CD14-positive monocyte (primary cell): ENCODE measurements around the gene OR9Q1. TPM values are rescaled to one million over a fixed set of nuclear protein-coding genes. Genes with fewer than 3 reads are reported as not detected.
"Not testable (repeated sequence)": the region's sequence is repeated elsewhere in the genome, so short reads cannot be mapped to it uniquely, and the experiment has no call there.

Experiments
- DNase-seq, 3 donors: peaks; one replicate each; pipeline ENCODE4 v3.0.0-alpha.2; 2011 to 2022
- H2AFZ ChIP-seq: 2 replicates; pipeline ENCODE4 v1.6.0; 2012; ENCODE audit warnings: mild to moderate bottlenecking, low read depth, low read length, inconsistent platforms; ENCODE audit not compliant: insufficient read depth, poor library complexity, severe bottlenecking
- H3K27ac ChIP-seq, 2 donors: 1 replicate in 1 of 2; 2 replicates in 1 of 2; pipeline ENCODE4 v1.5.1; 2012 to 2013; ENCODE audit warnings: low read length in 2 of 2, control low read depth in 1 of 2, inconsistent platforms in 1 of 2, low read depth in 1 of 2, mild to moderate bottlenecking in 1 of 2
- H3K27me3 ChIP-seq, 2 donors: one replicate each; pipeline versions ENCODE4 v1.6.0 to v1.6.1; 2011 to 2013; ENCODE audit warnings: low read length in 2 of 2; ENCODE audit not compliant: control insufficient read depth in 2 of 2, insufficient read depth in 2 of 2
- H3K36me3 ChIP-seq, 2 donors: replicated peaks in 1 of 2; 1 replicate in 1 of 2; 2 replicates in 1 of 2; pipeline versions ENCODE4 v1.5.1 to v1.6.1; 2012 to 2013; ENCODE audit warnings: low read length in 2 of 2, control low read depth in 1 of 2, inconsistent platforms in 1 of 2, mild to moderate bottlenecking in 1 of 2; ENCODE audit not compliant: insufficient read depth in 2 of 2, control insufficient read depth in 1 of 2
- H3K4me1 ChIP-seq, 2 donors: 1 replicate in 1 of 2; 2 replicates in 1 of 2; pipeline versions ENCODE4 v1.5.1 to v1.6.1; 2012 to 2013; ENCODE audit warnings: low read length in 2 of 2, control low read depth in 1 of 2, inconsistent platforms in 1 of 2, mild to moderate bottlenecking in 1 of 2, moderate library complexity in 1 of 2; ENCODE audit not compliant: insufficient read depth in 2 of 2, control insufficient read depth in 1 of 2
- H3K4me2 ChIP-seq: replicated peaks from 2 replicates; pipeline ENCODE3; 2012; ENCODE audit warnings: low read length, moderate library complexity, mild to moderate bottlenecking; ENCODE audit not compliant: poor library complexity, severe bottlenecking; ENCODE audit errors: extremely low read depth
- H3K4me3 ChIP-seq, 3 experiments: fragments of 200-600 bp in 1 of 3; sonication (generic) in 1 of 3; replicated peaks in 1 of 3; 1 replicate in 2 of 3; 2 replicates in 1 of 3; pipeline ENCODE4 v1.5.1; 2011 to 2013; ENCODE audit warnings: low read length in 3 of 3, mild to moderate bottlenecking in 3 of 3, control low read depth in 2 of 3, low read depth in 2 of 3, inconsistent platforms in 1 of 3, moderate library complexity in 1 of 3
- H3K79me2 ChIP-seq: 2 replicates; pipeline ENCODE4 v1.6.0; 2012; ENCODE audit warnings: mild to moderate bottlenecking, control low read depth, inconsistent platforms, low read length, moderate library complexity; ENCODE audit not compliant: insufficient read depth
- H3K9ac ChIP-seq: 2 replicates; pipeline ENCODE4 v1.6.0; 2017; ENCODE audit warnings: low read length, mild to moderate bottlenecking; ENCODE audit not compliant: insufficient read depth, poor library complexity, severe bottlenecking
- H3K9me3 ChIP-seq, 2 donors: replicated peaks in 1 of 2; 1 replicate in 1 of 2; 2 replicates in 1 of 2; pipeline versions ENCODE4 v1.5.1 to v1.6.1; 2012 to 2013; ENCODE audit warnings: low read length in 2 of 2, control low read depth in 1 of 2; ENCODE audit not compliant: control insufficient read depth in 1 of 2, insufficient read depth in 1 of 2
- H4K20me1 ChIP-seq: 2 replicates; pipeline ENCODE4 v1.6.0; 2012; ENCODE audit warnings: mild to moderate bottlenecking, low read length, control low read depth, moderate library complexity; ENCODE audit not compliant: insufficient read depth
- H3K27ac Mint-ChIP-seq, 7 donors: one replicate each; pipeline ENCODE4 v1.8.0; 2020; ENCODE audit warnings: mild to moderate bottlenecking in 7 of 7, mixed read lengths in 7 of 7, moderate library complexity in 6 of 7, inconsistent platforms in 2 of 7
- H3K27me3 Mint-ChIP-seq, 3 donors: one replicate each; pipeline ENCODE4 v1.8.0; 2021 to 2022; ENCODE audit warnings: low read depth in 3 of 3, mild to moderate bottlenecking in 3 of 3, mixed read lengths in 3 of 3, moderate library complexity in 3 of 3, inconsistent platforms in 1 of 3
- H3K36me3 Mint-ChIP-seq, 2 donors: one replicate each; pipeline ENCODE4 v1.8.0; 2020; ENCODE audit warnings: mixed read lengths in 2 of 2, inconsistent platforms in 1 of 2, mild to moderate bottlenecking in 1 of 2
- H3K4me1 Mint-ChIP-seq: one replicate; pipeline ENCODE4 v1.8.0; 2020; ENCODE audit warnings: mild to moderate bottlenecking, mixed read lengths
- H3K4me3 Mint-ChIP-seq, 2 donors: one replicate each; pipeline ENCODE4 v1.8.0; 2020; ENCODE audit warnings: mild to moderate bottlenecking in 2 of 2, mixed read lengths in 2 of 2, moderate library complexity in 1 of 2
- H3K9me3 Mint-ChIP-seq, 7 donors: one replicate each; pipeline ENCODE4 v1.8.0; 2020 to 2022; ENCODE audit warnings: mixed read lengths in 7 of 7, mild to moderate bottlenecking in 6 of 7, moderate library complexity in 6 of 7, inconsistent platforms in 2 of 7
- CTCF ChIP-seq: fragments of 200-600 bp; IDR thresholded peaks from one replicate; pipeline ENCODE4 v1.8.0; 2022; ENCODE audit warnings: antibody characterized with exemption, mild to moderate bottlenecking
- WGBS: methylation state at CpG from one replicate; pipeline ENCODE4 v1.1.5; 2013; ENCODE audit warnings: missing lambda C conversion rate; ENCODE audit not compliant: insufficient coverage; 5-methylcytosine and 5-hydroxymethylcytosine counted together
- intact Hi-C, 2 donors: fragments of 100-400 bp; cut with micrococcal nuclease; formaldehyde crosslinking; loops; one replicate each; pipeline versions ENCODE4 v1.15.0 to v1.15.1; 2023
- polyA plus RNA-seq, 3 donors: library from polyadenylated mRNA; depleted of rRNA in 1 of 3; unstranded in 2 of 3; stranded (reverse) in 1 of 3; fragments of 300-500 nt in 2 of 3; fragments of >200 nt in 1 of 3; fragmentation: Illumina TruSeq in 2 of 3; gene quantifications; 1 replicate in 2 of 3; 2 replicates in 1 of 3; pipeline ENCODE4 v1.2.3, GENCODE V29; 2012 to 2021

The OR9Q1 gene
- polyA plus RNA-seq, 3 donors = not detected

- H3K4me3 Mint-ChIP-seq, H3K4me1 ChIP-seq, H3K27ac Mint-ChIP-seq, H3K27me3 ChIP-seq, H3K4me3 ChIP-seq, H3K79me2 ChIP-seq, H2AFZ ChIP-seq, H3K27me3 Mint-ChIP-seq, DNase-seq, H3K27ac ChIP-seq, H3K36me3 ChIP-seq, H3K4me2 ChIP-seq, H4K20me1 ChIP-seq, H3K4me1 Mint-ChIP-seq, H3K9ac ChIP-seq, H3K36me3 Mint-ChIP-seq, H3K9me3 ChIP-seq, intact Hi-C loops: not testable (repeated sequence)
- no CpG with 5 or more reads among the region's 10 CpGs for WGBS
- H3K9me3 Mint-ChIP-seq = peaks cover 0 to 15% (median 10%) of the 10 kb centered on the region in 7 donors
Measured at GRCh38 chr11:58000021-58000420, 23.7 kb upstream of the OR9Q1 start.

- Histone ChIP-seq H3K4me3 (no peak overlapping the region), H3K36me3 (no peaks in the 10 kb centered on the region), H3K9ac (no peak overlapping the region), H2AFZ (no peak overlapping the region), H4K20me1 (no peaks in the 10 kb centered on the region), H3K27me3 (no peaks in the 10 kb centered on the region), H3K9me3 (peaks cover 0 to 4% of the 10 kb centered on the region in 2 donors), H3K4me2 (no peak overlapping the region), H3K27ac (no peak overlapping the region), H3K79me2 (no peaks in the 10 kb centered on the region), H3K4me1 (no peaks in the 10 kb centered on the region)
- H3K9me3 Mint-ChIP-seq = peaks cover 0 to 19% (median 10%) of the 10 kb centered on the region in 7 donors
- WGBS = no CpG with 5 or more reads among the region's 5 CpGs
- H3K4me3 Mint-ChIP-seq = no peak overlapping the region
- intact Hi-C loops = no loop called here
- H3K27me3 Mint-ChIP-seq = peaks cover 0 to 2% (median 1%) of the 10 kb centered on the region in 3 donors
- H3K4me1 Mint-ChIP-seq = peaks cover 3% of the 10 kb centered on the region
- no peak for DNase-seq
- no peaks in the 10 kb centered on the region for H3K36me3 Mint-ChIP-seq
- no peak for TF ChIP-seq CTCF
- no peak overlapping the region for H3K27ac Mint-ChIP-seq
Measured at GRCh38 chr11:58000699-58001098, 23.0 kb upstream of the OR9Q1 start.
